ENCODE measurements around the gene DPP6.

GRCh38 chr7:154726368-154726767 lies 674.2 kb downstream of the DPP6 start:
- TF ChIP-seq CTCF (conservative IDR thresholded peaks at IDR 0.05; ENCODE audit: low read length) (no peak), EZH2phosphoT487 (IDR thresholded peaks at IDR 0.05; ENCODE audit: borderline replicate concordance) (no peak)

Measured in Loucy (cell line).